HepG2 (cell line): ENCODE results near the gene CCDC148. TPM values are rescaled to one million over a fixed set of nuclear protein-coding genes. Genes with fewer than 3 reads are reported as not detected.

Experiments used
- ARNT2 ChIP-seq: sonication (generic); formaldehyde crosslinking; IDR thresholded peaks from 2 replicates; pipeline ENCODE4 v1.8.0; 2022; ENCODE audit warnings: mild to moderate bottlenecking, low read depth, missing genetic modification reagents, moderate library complexity
- GATA4 ChIP-seq: sonication (generic); IDR thresholded peaks from 2 replicates; pipeline ENCODE4 v1.6.1; 2016; ENCODE audit warnings: antibody characterized with exemption, low read depth, borderline replicate concordance
- KDM1A ChIP-seq: IDR thresholded peaks from 2 replicates; pipeline ENCODE4 v1.6.1; 2016; ENCODE audit warnings: missing compliant biosample characterization
- NFIC ChIP-seq: IDR thresholded peaks from 2 replicates; pipeline ENCODE4 v1.6.1; 2012; ENCODE audit warnings: mild to moderate bottlenecking, low read length, inconsistent platforms
- NFRKB ChIP-seq: fragments of 450-650 bp; IDR thresholded peaks from 2 replicates; pipeline ENCODE4 v1.6.1; 2017
- SAP130 ChIP-seq: IDR thresholded peaks from 2 replicates; pipeline ENCODE4 v1.6.1; 2016; ENCODE audit warnings: low read depth
- SMARCE1 ChIP-seq: fragments of 450-650 bp; IDR thresholded peaks from 2 replicates; pipeline ENCODE4 v1.6.1; 2017; ENCODE audit warnings: borderline replicate concordance
- SOX6 ChIP-seq, 2 experiments: fragments of 450-650 bp in 1 of 2; sonication (generic) in 1 of 2; formaldehyde crosslinking in 1 of 2; IDR thresholded peaks; 2 replicates each; pipeline versions ENCODE4 v1.4.0 to v1.6.1; 2017 to 2020; ENCODE audit warnings: antibody characterized with exemption in 1 of 2, mild to moderate bottlenecking in 1 of 2, missing genetic modification reagents in 1 of 2
- TCF7 ChIP-seq: sonication (generic); IDR thresholded peaks from 2 replicates; pipeline ENCODE4 v1.6.1; 2016; ENCODE audit warnings: antibody characterized with exemption, low read depth
- ZC3H13 ChIP-seq: sonication (generic); formaldehyde crosslinking; IDR thresholded peaks from 2 replicates; pipeline ENCODE4 v1.8.1; 2023; ENCODE audit warnings: mild to moderate bottlenecking, missing genetic modification reagents, moderate library complexity
- ZFP82 ChIP-seq: sonication (generic); formaldehyde crosslinking; IDR thresholded peaks from 2 replicates; pipeline ENCODE4 v1.5.1; 2020; ENCODE audit warnings: mild to moderate bottlenecking, missing genetic modification reagents, borderline replicate concordance
- ZNF232 ChIP-seq: sonication (generic); formaldehyde crosslinking; IDR thresholded peaks from 2 replicates; pipeline ENCODE4 v1.4.0; 2020; ENCODE audit warnings: missing genetic modification reagents, borderline replicate concordance
- ZNF431 ChIP-seq: sonication (generic); formaldehyde crosslinking; IDR thresholded peaks from 2 replicates; pipeline ENCODE4 v1.9.0; 2022; ENCODE audit warnings: missing genetic modification reagents, low read depth, mild to moderate bottlenecking, borderline replicate concordance
- ZNF878 ChIP-seq: sonication (generic); formaldehyde crosslinking; IDR thresholded peaks from 2 replicates; pipeline ENCODE4 v1.8.1; 2023; ENCODE audit warnings: mild to moderate bottlenecking, missing genetic modification reagents, moderate library complexity
- polyA plus RNA-seq, 8 experiments: library from polyadenylated mRNA; depleted of rRNA in 3 of 8; stranded (reverse) in 7 of 8; unstranded in 1 of 8; fragments of >200 nt; fragmentation: Illumina TruSeq in 4 of 8; extraction: Trizol in 4 of 8; gene quantifications; 2 replicates each; pipeline versions ENCODE4 v1.2.1 to v1.2.3, GENCODE V29; 2011 to 2016; ENCODE audit warnings: low read depth in 4 of 8, missing spikeins in 1 of 8, mixed read lengths in 1 of 8; ENCODE audit not compliant: insufficient read depth in 1 of 8
- total RNA-seq, 5 experiments: library from RNA; depleted of rRNA; stranded (reverse); fragments of >200 nt; fragmentation: Illumina TruSeq; extraction: Trizol; gene quantifications; 2 replicates each; pipeline ENCODE4 v1.2.3, GENCODE V29; 2016; ENCODE audit warnings: low read depth in 1 of 5
- TF ChIP-seq, protein P1 (sequence below): sonication (generic); formaldehyde crosslinking; conservative IDR thresholded peaks from 2 replicates; pipeline ENCODE4 v1.4.0; 2020; ENCODE audit warnings: mild to moderate bottlenecking, missing genetic modification reagents, moderate library complexity
- TF ChIP-seq, protein P2 (sequence below): IDR thresholded peaks from 2 replicates; pipeline ENCODE4 v1.6.1; 2016; ENCODE audit warnings: low read depth, control low read depth
- TF ChIP-seq, protein P3 (sequence below): sonication (generic); formaldehyde crosslinking; IDR thresholded peaks from 2 replicates; pipeline ENCODE4 v1.4.0; 2020; ENCODE audit warnings: missing genetic modification reagents, borderline replicate concordance
- TF ChIP-seq, protein P4 (sequence below): sonication (generic); formaldehyde crosslinking; IDR thresholded peaks from 2 replicates; pipeline ENCODE4 v1.4.0; 2020; ENCODE audit warnings: missing genetic modification reagents
- TF ChIP-seq, protein P5 (sequence below): sonication (generic); formaldehyde crosslinking; IDR thresholded peaks from 2 replicates; pipeline ENCODE4 v1.4.0; 2020; ENCODE audit warnings: missing genetic modification reagents

CCDC148 gene
- total and polyA plus RNA-seq, 2 of the 13 experiments (the other 11 are each of a cell fraction or from before 2014, with no cell fraction given) = 0.30 to 0.49 TPM

DNA sequence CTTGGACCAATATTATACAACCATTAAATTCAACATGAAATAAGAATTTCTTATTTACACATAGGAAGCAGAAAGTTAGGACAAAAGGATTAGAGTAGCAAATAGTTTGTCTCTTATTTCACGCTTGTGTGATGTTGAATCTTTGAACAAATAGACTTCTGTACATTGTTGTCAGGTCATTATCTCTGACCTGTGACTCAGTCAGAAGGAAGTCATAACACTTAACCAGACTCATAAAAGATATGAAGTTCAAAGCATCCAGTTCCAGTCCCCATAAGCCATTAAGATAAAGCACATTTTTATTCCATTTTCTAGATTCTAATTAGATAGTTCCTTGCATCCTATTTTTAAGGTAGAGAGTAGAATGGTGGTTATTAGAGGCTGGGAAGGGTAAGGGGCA, 224.1 kb downstream of the CCDC148 start (continued):
- TF ChIP-seq, protein P1, sequence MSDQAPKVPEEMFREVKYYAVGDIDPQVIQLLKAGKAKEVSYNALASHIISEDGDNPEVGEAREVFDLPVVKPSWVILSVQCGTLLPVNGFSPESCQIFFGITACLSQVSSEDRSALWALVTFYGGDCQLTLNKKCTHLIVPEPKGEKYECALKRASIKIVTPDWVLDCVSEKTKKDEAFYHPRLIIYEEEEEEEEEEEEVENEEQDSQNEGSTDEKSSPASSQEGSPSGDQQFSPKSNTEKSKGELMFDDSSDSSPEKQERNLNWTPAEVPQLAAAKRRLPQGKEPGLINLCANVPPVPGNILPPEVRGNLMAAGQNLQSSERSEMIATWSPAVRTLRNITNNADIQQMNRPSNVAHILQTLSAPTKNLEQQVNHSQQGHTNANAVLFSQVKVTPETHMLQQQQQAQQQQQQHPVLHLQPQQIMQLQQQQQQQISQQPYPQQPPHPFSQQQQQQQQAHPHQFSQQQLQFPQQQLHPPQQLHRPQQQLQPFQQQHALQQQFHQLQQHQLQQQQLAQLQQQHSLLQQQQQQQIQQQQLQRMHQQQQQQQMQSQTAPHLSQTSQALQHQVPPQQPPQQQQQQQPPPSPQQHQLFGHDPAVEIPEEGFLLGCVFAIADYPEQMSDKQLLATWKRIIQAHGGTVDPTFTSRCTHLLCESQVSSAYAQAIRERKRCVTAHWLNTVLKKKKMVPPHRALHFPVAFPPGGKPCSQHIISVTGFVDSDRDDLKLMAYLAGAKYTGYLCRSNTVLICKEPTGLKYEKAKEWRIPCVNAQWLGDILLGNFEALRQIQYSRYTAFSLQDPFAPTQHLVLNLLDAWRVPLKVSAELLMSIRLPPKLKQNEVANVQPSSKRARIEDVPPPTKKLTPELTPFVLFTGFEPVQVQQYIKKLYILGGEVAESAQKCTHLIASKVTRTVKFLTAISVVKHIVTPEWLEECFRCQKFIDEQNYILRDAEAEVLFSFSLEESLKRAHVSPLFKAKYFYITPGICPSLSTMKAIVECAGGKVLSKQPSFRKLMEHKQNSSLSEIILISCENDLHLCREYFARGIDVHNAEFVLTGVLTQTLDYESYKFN (CRISPR knock-in tag) = peak; percentile 52
- TF ChIP-seq ARNT2 (CRISPR knock-in tag) (no peak), TCF7 (peak; percentile 92), ZFP82 (no peak), ZNF431 (no peak), ZNF232 (no peak), NFIC (peak; percentile 89; the same call in 1 of the 2 replicates), SOX6 (IDR thresholded peaks at IDR 0.05) (no peak), SOX6 (CRISPR knock-in tag; IDR thresholded peaks at IDR 0.05) (peak; percentile 90), KDM1A (no peak), SMARCE1 (no peak), SAP130 (peak; percentile 64), ZC3H13 (no peak), GATA4 (peak; percentile 87; the same call in 1 of the 2 replicates), NFRKB (no peak), ZNF878 (CRISPR knock-in tag) (0 out of 2 replicates have a peak, but pooled peaks have one; percentile 38)
- TF ChIP-seq, protein P2, sequence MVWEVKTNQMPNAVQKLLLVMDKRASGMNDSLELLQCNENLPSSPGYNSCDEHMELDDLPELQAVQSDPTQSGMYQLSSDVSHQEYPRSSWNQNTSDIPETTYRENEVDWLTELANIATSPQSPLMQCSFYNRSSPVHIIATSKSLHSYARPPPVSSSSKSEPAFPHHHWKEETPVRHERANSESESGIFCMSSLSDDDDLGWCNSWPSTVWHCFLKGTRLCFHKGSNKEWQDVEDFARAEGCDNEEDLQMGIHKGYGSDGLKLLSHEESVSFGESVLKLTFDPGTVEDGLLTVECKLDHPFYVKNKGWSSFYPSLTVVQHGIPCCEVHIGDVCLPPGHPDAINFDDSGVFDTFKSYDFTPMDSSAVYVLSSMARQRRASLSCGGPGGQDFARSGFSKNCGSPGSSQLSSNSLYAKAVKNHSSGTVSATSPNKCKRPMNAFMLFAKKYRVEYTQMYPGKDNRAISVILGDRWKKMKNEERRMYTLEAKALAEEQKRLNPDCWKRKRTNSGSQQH = no peak
- TF ChIP-seq, protein P3, sequence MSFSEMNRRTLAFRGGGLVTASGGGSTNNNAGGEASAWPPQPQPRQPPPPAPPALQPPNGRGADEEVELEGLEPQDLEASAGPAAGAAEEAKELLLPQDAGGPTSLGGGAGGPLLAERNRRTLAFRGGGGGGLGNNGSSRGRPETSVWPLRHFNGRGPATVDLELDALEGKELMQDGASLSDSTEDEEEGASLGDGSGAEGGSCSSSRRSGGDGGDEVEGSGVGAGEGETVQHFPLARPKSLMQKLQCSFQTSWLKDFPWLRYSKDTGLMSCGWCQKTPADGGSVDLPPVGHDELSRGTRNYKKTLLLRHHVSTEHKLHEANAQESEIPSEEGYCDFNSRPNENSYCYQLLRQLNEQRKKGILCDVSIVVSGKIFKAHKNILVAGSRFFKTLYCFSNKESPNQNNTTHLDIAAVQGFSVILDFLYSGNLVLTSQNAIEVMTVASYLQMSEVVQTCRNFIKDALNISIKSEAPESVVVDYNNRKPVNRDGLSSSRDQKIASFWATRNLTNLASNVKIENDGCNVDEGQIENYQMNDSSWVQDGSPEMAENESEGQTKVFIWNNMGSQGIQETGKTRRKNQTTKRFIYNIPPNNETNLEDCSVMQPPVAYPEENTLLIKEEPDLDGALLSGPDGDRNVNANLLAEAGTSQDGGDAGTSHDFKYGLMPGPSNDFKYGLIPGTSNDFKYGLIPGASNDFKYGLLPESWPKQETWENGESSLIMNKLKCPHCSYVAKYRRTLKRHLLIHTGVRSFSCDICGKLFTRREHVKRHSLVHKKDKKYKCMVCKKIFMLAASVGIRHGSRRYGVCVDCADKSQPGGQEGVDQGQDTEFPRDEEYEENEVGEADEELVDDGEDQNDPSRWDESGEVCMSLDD (CRISPR knock-in tag) = no peak
- TF ChIP-seq, protein P4, sequence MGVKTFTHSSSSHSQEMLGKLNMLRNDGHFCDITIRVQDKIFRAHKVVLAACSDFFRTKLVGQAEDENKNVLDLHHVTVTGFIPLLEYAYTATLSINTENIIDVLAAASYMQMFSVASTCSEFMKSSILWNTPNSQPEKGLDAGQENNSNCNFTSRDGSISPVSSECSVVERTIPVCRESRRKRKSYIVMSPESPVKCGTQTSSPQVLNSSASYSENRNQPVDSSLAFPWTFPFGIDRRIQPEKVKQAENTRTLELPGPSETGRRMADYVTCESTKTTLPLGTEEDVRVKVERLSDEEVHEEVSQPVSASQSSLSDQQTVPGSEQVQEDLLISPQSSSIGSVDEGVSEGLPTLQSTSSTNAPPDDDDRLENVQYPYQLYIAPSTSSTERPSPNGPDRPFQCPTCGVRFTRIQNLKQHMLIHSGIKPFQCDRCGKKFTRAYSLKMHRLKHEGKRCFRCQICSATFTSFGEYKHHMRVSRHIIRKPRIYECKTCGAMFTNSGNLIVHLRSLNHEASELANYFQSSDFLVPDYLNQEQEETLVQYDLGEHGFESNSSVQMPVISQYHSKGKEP (CRISPR knock-in tag) = no peak
- TF ChIP-seq, protein P5, sequence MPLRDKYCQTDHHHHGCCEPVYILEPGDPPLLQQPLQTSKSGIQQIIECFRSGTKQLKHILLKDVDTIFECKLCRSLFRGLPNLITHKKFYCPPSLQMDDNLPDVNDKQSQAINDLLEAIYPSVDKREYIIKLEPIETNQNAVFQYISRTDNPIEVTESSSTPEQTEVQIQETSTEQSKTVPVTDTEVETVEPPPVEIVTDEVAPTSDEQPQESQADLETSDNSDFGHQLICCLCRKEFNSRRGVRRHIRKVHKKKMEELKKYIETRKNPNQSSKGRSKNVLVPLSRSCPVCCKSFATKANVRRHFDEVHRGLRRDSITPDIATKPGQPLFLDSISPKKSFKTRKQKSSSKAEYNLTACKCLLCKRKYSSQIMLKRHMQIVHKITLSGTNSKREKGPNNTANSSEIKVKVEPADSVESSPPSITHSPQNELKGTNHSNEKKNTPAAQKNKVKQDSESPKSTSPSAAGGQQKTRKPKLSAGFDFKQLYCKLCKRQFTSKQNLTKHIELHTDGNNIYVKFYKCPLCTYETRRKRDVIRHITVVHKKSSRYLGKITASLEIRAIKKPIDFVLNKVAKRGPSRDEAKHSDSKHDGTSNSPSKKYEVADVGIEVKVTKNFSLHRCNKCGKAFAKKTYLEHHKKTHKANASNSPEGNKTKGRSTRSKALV (CRISPR knock-in tag) = no peak
